Panc1 (cell line): ENCODE results near the gene TAMALIN. TPM values are rescaled to one million over a fixed set of nuclear protein-coding genes. Genes with fewer than 3 reads are reported as not detected.

Experiments
- ATAC-seq: fragments of 200-7000 bp; cut with Tn5 transposase; 2 replicates; pipeline ENCODE4 v1.9.1; 2020; ENCODE audit warnings: mild to moderate bottlenecking, moderate library complexity
- BruUV-seq: library from RNA; stranded (reverse); fragments of 400-500 nt; replicated peaks from 2 replicates; lab custom pipeline; 2021; lab: Mats Ljungman, UMichigan
- CTCF ChIA-PET: fragments of 300-600 bp; sonication (Branson Sonifier 250); formaldehyde crosslinking; loops from one replicate; lab custom pipeline; 2022; ENCODE audit warnings: antibody characterized with exemption; lab: Charles Lee
- POLR2A ChIA-PET: fragments of 300-600 bp; sonication (Branson Sonifier 250); formaldehyde crosslinking; loops from one replicate; lab custom pipeline; 2022; ENCODE audit warnings: antibody characterized with exemption; lab: Charles Lee
- DNase-seq: peaks from one replicate; pipeline ENCODE4 v3.0.0-alpha.2; 2010; ENCODE audit warnings: low read depth, low spot score
- H3K27ac ChIP-seq: 2 replicates; pipeline ENCODE4 v1.5.1; 2011; ENCODE audit warnings: mild to moderate bottlenecking, low read length, inconsistent platforms
- H3K27me3 ChIP-seq: fragments of 200-500 bp; sonication (Bioruptor generic); 2 replicates; pipeline ENCODE4 v1.6.0; 2014; ENCODE audit warnings: low read length, inconsistent platforms; ENCODE audit not compliant: control insufficient read depth, insufficient read depth
- H3K36me3 ChIP-seq: fragments of 200-500 bp; sonication (Bioruptor generic); 2 replicates; pipeline ENCODE4 v1.5.1; 2014; ENCODE audit warnings: inconsistent platforms, mild to moderate bottlenecking, low read length, moderate library complexity; ENCODE audit not compliant: control insufficient read depth, insufficient read depth
- H3K4me1 ChIP-seq: 2 replicates; pipeline ENCODE4 v1.5.1; 2011; ENCODE audit warnings: inconsistent platforms, mild to moderate bottlenecking, low read length, moderate library complexity; ENCODE audit not compliant: control insufficient read depth, insufficient read depth
- H3K4me3 ChIP-seq, 2 experiments: 2 replicates each; pipeline ENCODE4 v1.5.1; 2011 to 2012; ENCODE audit warnings: low read depth in 2 of 2, low read length in 2 of 2, mild to moderate bottlenecking in 2 of 2, inconsistent platforms in 1 of 2, moderate library complexity in 1 of 2
- H3K9me3 ChIP-seq: fragments of 200-500 bp; sonication (Bioruptor generic); 2 replicates; pipeline ENCODE4 v1.5.1; 2014; ENCODE audit warnings: low read depth, mild to moderate bottlenecking, inconsistent platforms, low read length, moderate library complexity; ENCODE audit not compliant: control insufficient read depth, insufficient read depth
- CTCF ChIP-seq: fragments of 450-650 bp; IDR thresholded peaks from 2 replicates; pipeline ENCODE4 v1.5.1; 2017; ENCODE audit warnings: mild to moderate bottlenecking
- POLR2AphosphoS5 ChIP-seq: IDR thresholded peaks from 2 replicates; pipeline ENCODE4 v1.6.1; 2012; ENCODE audit warnings: mild to moderate bottlenecking, low read depth, low read length, moderate library complexity
- REST ChIP-seq, 2 experiments: IDR thresholded peaks; 2 replicates each; pipeline ENCODE4 v1.6.1; 2011 to 2012; ENCODE audit warnings: low read depth in 2 of 2, control low read depth in 1 of 2, low read length in 1 of 2, mild to moderate bottlenecking in 1 of 2, moderate library complexity in 1 of 2; ENCODE audit not compliant: insufficient read depth in 1 of 2
- SIN3A ChIP-seq: IDR thresholded peaks from 2 replicates; pipeline ENCODE4 v1.6.1; 2012; ENCODE audit warnings: low read depth, mild to moderate bottlenecking, low read length, moderate library complexity, borderline replicate concordance; ENCODE audit not compliant: insufficient read depth
- TCF7L2 ChIP-seq: IDR thresholded peaks from 2 replicates; pipeline ENCODE4 v1.6.1; 2011; ENCODE audit warnings: mild to moderate bottlenecking, low read depth, low read length, inconsistent platforms
- in situ Hi-C: cut with HindIII; loops from 2 replicates; pipeline ENCODE4 v1.10.0; 2016; ENCODE audit warnings: low sequenced_read_pairs, low pct_unique_long_range_greater_than_20kb
- intact Hi-C: fragments of 100-400 bp; cut with micrococcal nuclease; formaldehyde crosslinking; loops from one replicate; pipeline ENCODE4 v1.10.0; 2022; ENCODE audit not compliant: unreplicated experiment
- total RNA-seq: library from RNA; stranded (reverse); gene quantifications from one replicate; pipeline ENCODE4 v1.2.1, GENCODE V29; 2021; ENCODE audit not compliant: unreplicated experiment

TAMALIN gene
- total RNA-seq, 1 experiment from 2014 or later, result 0.82 TPM

GRCh38 chr12:52010692-52011601 lies 4.2 kb downstream of the TAMALIN start:
- no TSS peak for BruUV-seq
- Histone ChIP-seq H3K4me1 (no peaks in the 10 kb centered on the region), H3K27me3 (peaks cover 4% of the 10 kb centered on the region; the same call in 1 of the 2 replicates), H3K27ac (no peak overlapping the region), H3K36me3 (no peaks in the 10 kb centered on the region), H3K9me3 (no peaks in the 10 kb centered on the region), H3K4me3 (no peak overlapping the region)
- CTCF ChIA-PET, result interaction anchor here (0.7 to 1.2 kb wide), 2 partner anchors 12 to 14 kb away, joined by 3 to 6 read pairs; no protein-coding TSS in a partner anchor
- no peak for TF ChIP-seq TCF7L2
- TF ChIP-seq REST (IDR thresholded peaks at IDR 0.05; ENCODE audit: insufficient read depth in 1 of 2, low read depth in 2 of 2, low read length in 1 of 2), result no peak
- TF ChIP-seq POLR2AphosphoS5, result no peak
- no peak for TF ChIP-seq CTCF
- ATAC-seq, result no peak
- intact Hi-C loops (no loop called here), in situ Hi-C loops (no loop called here)
- POLR2A ChIA-PET, result no interaction called here
- no peak for DNase-seq

GRCh38 chr12:52011602-52012214 lies 5.0 kb downstream of the TAMALIN start:
- no TSS peak for BruUV-seq
- POLR2A ChIA-PET, result no interaction called here
- TF ChIP-seq REST (IDR thresholded peaks at IDR 0.05; ENCODE audit: insufficient read depth in 1 of 2, low read depth in 2 of 2, low read length in 1 of 2) (no peak), SIN3A (no peak), POLR2AphosphoS5 (no peak), CTCF (no peak), TCF7L2 (no peak)
- CTCF ChIA-PET, result no interaction called here
- ATAC-seq (no peak), DNase-seq (no peak)
- intact Hi-C loops (no loop called here), in situ Hi-C loops (no loop called here)
- H3K36me3 ChIP-seq, result no peaks in the 10 kb centered on the region
- no peaks in the 10 kb centered on the region for H3K4me1 ChIP-seq
- H3K27ac ChIP-seq, result no peak overlapping the region
- no peak overlapping the region for H3K4me3 ChIP-seq
- no peaks in the 10 kb centered on the region for H3K9me3 ChIP-seq
- no peaks in the 10 kb centered on the region for H3K27me3 ChIP-seq
